ENCODE measurements around the gene CLEC1B.

DNA sequence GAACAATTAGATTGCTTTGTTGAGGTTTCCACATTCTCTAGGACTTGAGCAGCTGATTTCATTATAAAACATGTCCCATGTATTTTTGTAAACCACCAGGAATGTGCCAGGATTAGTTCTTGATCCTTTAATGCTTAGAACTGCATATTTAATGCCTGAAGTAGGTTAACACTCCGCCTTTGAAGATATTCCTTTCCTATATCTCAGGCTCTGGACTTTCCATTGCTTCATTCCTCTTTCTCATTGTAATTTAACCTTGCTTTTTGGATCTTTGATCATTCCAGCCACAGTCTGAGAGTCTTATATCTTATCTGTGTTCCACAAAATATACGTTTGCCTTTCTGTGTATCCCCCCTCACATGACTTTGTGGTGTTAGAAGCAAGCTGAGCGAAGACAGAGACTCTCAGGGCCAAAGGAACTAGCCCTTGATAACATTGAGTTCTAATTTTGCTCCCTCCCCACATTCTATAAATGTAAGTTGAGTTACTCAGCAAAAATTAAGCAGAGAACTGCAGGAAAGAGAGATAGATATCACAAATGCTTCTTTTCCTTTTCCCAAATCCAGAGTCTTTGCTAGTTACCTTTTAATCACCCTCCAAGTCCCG, 2.4 kb upstream of the CLEC1B start:
- TF ChIP-seq, protein P1, sequence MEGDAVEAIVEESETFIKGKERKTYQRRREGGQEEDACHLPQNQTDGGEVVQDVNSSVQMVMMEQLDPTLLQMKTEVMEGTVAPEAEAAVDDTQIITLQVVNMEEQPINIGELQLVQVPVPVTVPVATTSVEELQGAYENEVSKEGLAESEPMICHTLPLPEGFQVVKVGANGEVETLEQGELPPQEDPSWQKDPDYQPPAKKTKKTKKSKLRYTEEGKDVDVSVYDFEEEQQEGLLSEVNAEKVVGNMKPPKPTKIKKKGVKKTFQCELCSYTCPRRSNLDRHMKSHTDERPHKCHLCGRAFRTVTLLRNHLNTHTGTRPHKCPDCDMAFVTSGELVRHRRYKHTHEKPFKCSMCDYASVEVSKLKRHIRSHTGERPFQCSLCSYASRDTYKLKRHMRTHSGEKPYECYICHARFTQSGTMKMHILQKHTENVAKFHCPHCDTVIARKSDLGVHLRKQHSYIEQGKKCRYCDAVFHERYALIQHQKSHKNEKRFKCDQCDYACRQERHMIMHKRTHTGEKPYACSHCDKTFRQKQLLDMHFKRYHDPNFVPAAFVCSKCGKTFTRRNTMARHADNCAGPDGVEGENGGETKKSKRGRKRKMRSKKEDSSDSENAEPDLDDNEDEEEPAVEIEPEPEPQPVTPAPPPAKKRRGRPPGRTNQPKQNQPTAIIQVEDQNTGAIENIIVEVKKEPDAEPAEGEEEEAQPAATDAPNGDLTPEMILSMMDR (IDR thresholded peaks at IDR 0.05) = no peak
- TF ChIP-seq ZFX (IDR thresholded peaks at IDR 0.05; ENCODE audit: borderline replicate concordance) = no peak
